ENCODE data around the gene PIGL. TPM values are rescaled to one million over a fixed set of nuclear protein-coding genes. Genes with fewer than 3 reads are reported as not detected.

The PIGL gene
- total and polyA plus RNA-seq, 2 donors = 16.7 to 31.1 TPM

Other genes starting within 250 kb of the PIGL start
- gene ZSWIM7, start 217.5 kb upstream of the PIGL start, total RNA-seq = 19.6 TPM
- 57.6 TPM for gene ZSWIM7, start 217.5 kb upstream of the PIGL start, polyA plus RNA-seq
- gene TTC19, start 217.4 kb upstream of the PIGL start, total RNA-seq = 25.0 TPM
- 29.4 TPM for gene TTC19, start 217.4 kb upstream of the PIGL start, polyA plus RNA-seq
- 62.2 TPM for gene NCOR1, start 1.7 kb upstream of the PIGL start, total RNA-seq
- 51.5 TPM for gene NCOR1, start 1.7 kb upstream of the PIGL start, polyA plus RNA-seq
- gene CENPV, start 136.3 kb downstream of the PIGL start, total RNA-seq = 108 TPM
- 85.2 TPM for gene CENPV, start 136.3 kb downstream of the PIGL start, polyA plus RNA-seq
- gene UBB, start 163.9 kb downstream of the PIGL start, total RNA-seq = 2,286 TPM
- 820 TPM for gene UBB, start 163.9 kb downstream of the PIGL start, polyA plus RNA-seq
- 29.0 TPM for gene TRPV2, start 198.4 kb downstream of the PIGL start, total RNA-seq
- 39.8 TPM for gene TRPV2, start 198.4 kb downstream of the PIGL start, polyA plus RNA-seq